Measurements from ENCODE around the gene RXFP4. TPM values are rescaled to one million over a fixed set of nuclear protein-coding genes. Genes with fewer than 3 reads are reported as not detected.

RXFP4 gene
- total and polyA plus RNA-seq, 9 of the 15 experiments (the other 6 are each of a cell fraction or from before 2014, with no cell fraction given) = 0.64 TPM; not detected in 8

DNA sequence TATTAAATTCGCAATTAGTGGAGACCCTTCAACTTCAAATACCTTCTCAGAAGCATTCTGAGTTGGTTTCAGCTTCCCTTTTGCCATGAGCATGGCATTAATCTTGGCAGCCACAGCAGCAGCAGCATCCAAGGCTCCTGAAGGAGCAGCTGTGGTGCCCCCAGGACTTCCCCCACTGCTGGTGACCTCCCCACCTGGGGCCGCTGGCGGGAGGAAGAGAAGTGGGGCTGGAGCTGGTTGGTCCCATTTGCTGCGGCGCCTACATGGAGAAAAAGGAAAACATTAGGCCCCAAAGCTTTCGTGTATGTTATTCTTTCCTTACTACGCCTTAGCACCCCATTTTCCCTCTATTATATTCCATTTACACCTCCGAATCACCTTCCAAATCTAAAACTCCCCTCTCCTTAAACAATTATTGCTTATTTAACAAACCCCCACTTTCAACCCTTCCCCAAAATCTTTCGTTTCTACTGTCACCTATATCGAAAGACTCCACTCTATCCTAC lies 7.8 kb upstream of the RXFP4 start (continued):
- no peak for TF ChIP-seq PTRF (tag; IDR thresholded peaks at IDR 0.05)
- TF ChIP-seq BCOR (IDR thresholded peaks at IDR 0.05) = no peak
- TF ChIP-seq, protein P1, sequence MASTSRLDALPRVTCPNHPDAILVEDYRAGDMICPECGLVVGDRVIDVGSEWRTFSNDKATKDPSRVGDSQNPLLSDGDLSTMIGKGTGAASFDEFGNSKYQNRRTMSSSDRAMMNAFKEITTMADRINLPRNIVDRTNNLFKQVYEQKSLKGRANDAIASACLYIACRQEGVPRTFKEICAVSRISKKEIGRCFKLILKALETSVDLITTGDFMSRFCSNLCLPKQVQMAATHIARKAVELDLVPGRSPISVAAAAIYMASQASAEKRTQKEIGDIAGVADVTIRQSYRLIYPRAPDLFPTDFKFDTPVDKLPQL (IDR thresholded peaks at IDR 0.05; ENCODE audit: extremely low read depth, insufficient read length) = no peak
- TF ChIP-seq ZNF174 (CRISPR knock-in tag; IDR thresholded peaks at IDR 0.05) = no peak
- TF ChIP-seq, protein P2, sequence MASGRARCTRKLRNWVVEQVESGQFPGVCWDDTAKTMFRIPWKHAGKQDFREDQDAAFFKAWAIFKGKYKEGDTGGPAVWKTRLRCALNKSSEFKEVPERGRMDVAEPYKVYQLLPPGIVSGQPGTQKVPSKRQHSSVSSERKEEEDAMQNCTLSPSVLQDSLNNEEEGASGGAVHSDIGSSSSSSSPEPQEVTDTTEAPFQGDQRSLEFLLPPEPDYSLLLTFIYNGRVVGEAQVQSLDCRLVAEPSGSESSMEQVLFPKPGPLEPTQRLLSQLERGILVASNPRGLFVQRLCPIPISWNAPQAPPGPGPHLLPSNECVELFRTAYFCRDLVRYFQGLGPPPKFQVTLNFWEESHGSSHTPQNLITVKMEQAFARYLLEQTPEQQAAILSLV (tag; IDR thresholded peaks at IDR 0.05) = no peak
- TF ChIP-seq EHMT2 (IDR thresholded peaks at IDR 0.05) = no peak
- TF ChIP-seq NCOA2 (IDR thresholded peaks at IDR 0.05; ENCODE audit: partially characterized antibody in 2 of 2) = no peak
- TF ChIP-seq ZNF282 (CRISPR knock-in tag; IDR thresholded peaks at IDR 0.05) = no peak
- TF ChIP-seq SMARCA5 (IDR thresholded peaks at IDR 0.05) = no peak
- no peak for TF ChIP-seq ESRRB (CRISPR knock-in tag; IDR thresholded peaks at IDR 0.05; ENCODE audit: borderline replicate concordance)
- no peak for TF ChIP-seq BHLHE40 (IDR thresholded peaks at IDR 0.05; ENCODE audit: low read length)
- TF ChIP-seq ZNF431 (CRISPR knock-in tag; IDR thresholded peaks at IDR 0.05) = no peak
- no peak for TF ChIP-seq ZFP30 (CRISPR knock-in tag; IDR thresholded peaks at IDR 0.05; ENCODE audit: borderline replicate concordance)
- TF ChIP-seq NFIX (CRISPR knock-in tag; IDR thresholded peaks at IDR 0.05; ENCODE audit: low read depth) = no peak
- TF ChIP-seq JUN (IDR thresholded peaks at IDR 0.05; ENCODE audit: borderline replicate concordance, low read depth, low read length) = no peak
- TF ChIP-seq JUN (CRISPR knock-in tag; IDR thresholded peaks at IDR 0.05; ENCODE audit: borderline replicate concordance) = no peak
- TF ChIP-seq NFATC3 (IDR thresholded peaks at IDR 0.05) = 0 out of 2 replicates have a peak, but pooled peaks have one; percentile 31
- TF ChIP-seq, protein P3, sequence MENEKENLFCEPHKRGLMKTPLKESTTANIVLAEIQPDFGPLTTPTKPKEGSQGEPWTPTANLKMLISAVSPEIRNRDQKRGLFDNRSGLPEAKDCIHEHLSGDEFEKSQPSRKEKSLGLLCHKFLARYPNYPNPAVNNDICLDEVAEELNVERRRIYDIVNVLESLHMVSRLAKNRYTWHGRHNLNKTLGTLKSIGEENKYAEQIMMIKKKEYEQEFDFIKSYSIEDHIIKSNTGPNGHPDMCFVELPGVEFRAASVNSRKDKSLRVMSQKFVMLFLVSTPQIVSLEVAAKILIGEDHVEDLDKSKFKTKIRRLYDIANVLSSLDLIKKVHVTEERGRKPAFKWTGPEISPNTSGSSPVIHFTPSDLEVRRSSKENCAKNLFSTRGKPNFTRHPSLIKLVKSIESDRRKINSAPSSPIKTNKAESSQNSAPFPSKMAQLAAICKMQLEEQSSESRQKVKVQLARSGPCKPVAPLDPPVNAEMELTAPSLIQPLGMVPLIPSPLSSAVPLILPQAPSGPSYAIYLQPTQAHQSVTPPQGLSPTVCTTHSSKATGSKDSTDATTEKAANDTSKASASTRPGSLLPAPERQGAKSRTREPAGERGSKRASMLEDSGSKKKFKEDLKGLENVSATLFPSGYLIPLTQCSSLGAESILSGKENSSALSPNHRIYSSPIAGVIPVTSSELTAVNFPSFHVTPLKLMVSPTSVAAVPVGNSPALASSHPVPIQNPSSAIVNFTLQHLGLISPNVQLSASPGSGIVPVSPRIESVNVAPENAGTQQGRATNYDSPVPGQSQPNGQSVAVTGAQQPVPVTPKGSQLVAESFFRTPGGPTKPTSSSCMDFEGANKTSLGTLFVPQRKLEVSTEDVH (IDR thresholded peaks at IDR 0.05; ENCODE audit: low read depth, partially characterized antibody) = no peak
- TF ChIP-seq SRSF7 (optimal IDR thresholded peaks at IDR 0.05; ENCODE audit: low read depth, low read length) = no peak
- TF ChIP-seq RNF2 (IDR thresholded peaks at IDR 0.05) = no peak
- no peak for TF ChIP-seq KAT7 (CRISPR knock-in tag; IDR thresholded peaks at IDR 0.05; ENCODE audit: borderline replicate concordance)
- no peak for TF ChIP-seq SMARCA4 (IDR thresholded peaks at IDR 0.05)
- TF ChIP-seq ZC3H11A (IDR thresholded peaks at IDR 0.05; ENCODE audit: low read depth, low read length) = no peak
- TF ChIP-seq, protein P4, sequence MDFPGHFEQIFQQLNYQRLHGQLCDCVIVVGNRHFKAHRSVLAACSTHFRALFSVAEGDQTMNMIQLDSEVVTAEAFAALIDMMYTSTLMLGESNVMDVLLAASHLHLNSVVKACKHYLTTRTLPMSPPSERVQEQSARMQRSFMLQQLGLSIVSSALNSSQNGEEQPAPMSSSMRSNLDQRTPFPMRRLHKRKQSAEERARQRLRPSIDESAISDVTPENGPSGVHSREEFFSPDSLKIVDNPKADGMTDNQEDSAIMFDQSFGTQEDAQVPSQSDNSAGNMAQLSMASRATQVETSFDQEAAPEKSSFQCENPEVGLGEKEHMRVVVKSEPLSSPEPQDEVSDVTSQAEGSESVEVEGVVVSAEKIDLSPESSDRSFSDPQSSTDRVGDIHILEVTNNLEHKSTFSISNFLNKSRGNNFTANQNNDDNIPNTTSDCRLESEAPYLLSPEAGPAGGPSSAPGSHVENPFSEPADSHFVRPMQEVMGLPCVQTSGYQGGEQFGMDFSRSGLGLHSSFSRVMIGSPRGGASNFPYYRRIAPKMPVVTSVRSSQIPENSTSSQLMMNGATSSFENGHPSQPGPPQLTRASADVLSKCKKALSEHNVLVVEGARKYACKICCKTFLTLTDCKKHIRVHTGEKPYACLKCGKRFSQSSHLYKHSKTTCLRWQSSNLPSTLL (IDR thresholded peaks at IDR 0.05) = 0 out of 2 replicates have a peak, but pooled peaks have one; percentile 55
- peak; percentile 22; the same call in 1 of the 2 replicates for TF ChIP-seq NR2C2 (CRISPR knock-in tag; IDR thresholded peaks at IDR 0.05)
- TF ChIP-seq NR2C2 (tag; IDR thresholded peaks at IDR 0.05) = no peak
